Osteoblast (primary cell): ENCODE measurements around the gene HP1BP3. TPM values are rescaled to one million over a fixed set of nuclear protein-coding genes. Genes with fewer than 3 reads are reported as not detected.

Experiments
- DNase-seq: peaks from one replicate; pipeline ENCODE4 v3.0.0; 2011; ENCODE audit warnings: low spot score, mixed read lengths; ENCODE audit not compliant: insufficient read length; ENCODE audit errors: missing footprints
- H2AFZ ChIP-seq: 2 replicates; pipeline ENCODE4 v1.6.0; 2011; ENCODE audit warnings: mild to moderate bottlenecking, low read length
- H3K27ac ChIP-seq: 2 replicates; pipeline ENCODE4 v1.5.1; 2011; ENCODE audit warnings: mild to moderate bottlenecking, low read depth, low read length, moderate library complexity
- H3K27me3 ChIP-seq: 2 replicates; pipeline ENCODE4 v1.6.0; 2012; ENCODE audit warnings: mild to moderate bottlenecking, control low read depth, inconsistent platforms, low read length, moderate library complexity; ENCODE audit not compliant: insufficient read depth
- H3K36me3 ChIP-seq: 2 replicates; pipeline ENCODE4 v1.5.1; 2011; ENCODE audit warnings: mild to moderate bottlenecking, low read length, control low read depth, moderate library complexity; ENCODE audit not compliant: insufficient read depth
- H3K4me1 ChIP-seq: 2 replicates; pipeline ENCODE4 v1.5.1; 2011; ENCODE audit warnings: mild to moderate bottlenecking, low read length, control low read depth, moderate library complexity; ENCODE audit not compliant: insufficient read depth
- H3K4me2 ChIP-seq: 2 replicates; pipeline ENCODE4 v1.6.0; 2011; ENCODE audit warnings: mild to moderate bottlenecking, low read length; ENCODE audit not compliant: insufficient read depth
- H3K4me3 ChIP-seq: fragments of 200-600 bp; sonication (generic); 3 replicates; pipeline ENCODE4 v1.5.1; 2012; ENCODE audit warnings: mild to moderate bottlenecking, low read length, inconsistent platforms; ENCODE audit not compliant: insufficient read depth
- H3K79me2 ChIP-seq: 2 replicates; pipeline ENCODE4 v1.6.0; 2012; ENCODE audit warnings: mild to moderate bottlenecking, low read length, control low read depth, inconsistent platforms; ENCODE audit not compliant: insufficient read depth
- H3K9me3 ChIP-seq: 2 replicates; pipeline ENCODE4 v1.5.1; 2011; ENCODE audit warnings: low read depth, low read length, control low read depth
- H4K20me1 ChIP-seq: 2 replicates; pipeline ENCODE4 v1.6.0; 2012; ENCODE audit warnings: mild to moderate bottlenecking, low read length, control low read depth; ENCODE audit not compliant: insufficient read depth
- total RNA-seq: library from RNA; depleted of rRNA; stranded (reverse); fragments of >200 nt; gene quantifications from 2 replicates; pipeline ENCODE4 v1.2.3, GENCODE V29; 2012
- TF ChIP-seq, protein P1 (sequence below): IDR thresholded peaks from 2 replicates; pipeline ENCODE4 v1.5.1; 2011; ENCODE audit warnings: mild to moderate bottlenecking, low read depth, low read length, moderate library complexity; ENCODE audit errors: extremely low read depth

The HP1BP3 gene
- total RNA-seq, 1 donor = 267 TPM

DNA sequence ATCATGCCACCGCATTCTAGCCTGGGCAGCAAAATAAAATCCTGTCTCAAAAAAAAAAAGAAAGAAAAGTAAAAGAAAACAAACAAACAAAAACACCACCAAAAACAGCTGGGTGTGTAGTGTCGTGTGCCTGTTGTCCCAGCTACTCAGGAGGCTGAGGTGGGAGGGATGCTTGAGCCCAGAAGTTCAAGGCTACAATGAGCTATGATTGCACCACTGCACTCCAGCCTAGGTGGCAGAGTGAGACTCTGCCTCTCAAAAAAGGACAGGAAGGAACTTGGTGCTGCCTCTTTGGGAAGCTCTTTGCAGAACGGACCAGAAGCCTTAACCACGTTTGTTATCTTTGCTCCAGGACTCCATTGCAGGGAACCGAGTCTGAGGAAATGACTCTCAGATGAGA is 80.3 kb downstream of the HP1BP3 start:
- H3K4me2 ChIP-seq = no peak overlapping the region
- no peaks in the 10 kb centered on the region for H3K36me3 ChIP-seq
- H3K27me3 ChIP-seq = no peaks in the 10 kb centered on the region
- no peaks in the 10 kb centered on the region for H3K9me3 ChIP-seq
- no peak overlapping the region for H2AFZ ChIP-seq
- no peak overlapping the region for H3K27ac ChIP-seq
- H3K4me3 ChIP-seq = no peak overlapping the region
- TF ChIP-seq, protein P1, sequence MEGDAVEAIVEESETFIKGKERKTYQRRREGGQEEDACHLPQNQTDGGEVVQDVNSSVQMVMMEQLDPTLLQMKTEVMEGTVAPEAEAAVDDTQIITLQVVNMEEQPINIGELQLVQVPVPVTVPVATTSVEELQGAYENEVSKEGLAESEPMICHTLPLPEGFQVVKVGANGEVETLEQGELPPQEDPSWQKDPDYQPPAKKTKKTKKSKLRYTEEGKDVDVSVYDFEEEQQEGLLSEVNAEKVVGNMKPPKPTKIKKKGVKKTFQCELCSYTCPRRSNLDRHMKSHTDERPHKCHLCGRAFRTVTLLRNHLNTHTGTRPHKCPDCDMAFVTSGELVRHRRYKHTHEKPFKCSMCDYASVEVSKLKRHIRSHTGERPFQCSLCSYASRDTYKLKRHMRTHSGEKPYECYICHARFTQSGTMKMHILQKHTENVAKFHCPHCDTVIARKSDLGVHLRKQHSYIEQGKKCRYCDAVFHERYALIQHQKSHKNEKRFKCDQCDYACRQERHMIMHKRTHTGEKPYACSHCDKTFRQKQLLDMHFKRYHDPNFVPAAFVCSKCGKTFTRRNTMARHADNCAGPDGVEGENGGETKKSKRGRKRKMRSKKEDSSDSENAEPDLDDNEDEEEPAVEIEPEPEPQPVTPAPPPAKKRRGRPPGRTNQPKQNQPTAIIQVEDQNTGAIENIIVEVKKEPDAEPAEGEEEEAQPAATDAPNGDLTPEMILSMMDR = no peak
- no peaks in the 10 kb centered on the region for H3K79me2 ChIP-seq
- no peaks in the 10 kb centered on the region for H3K4me1 ChIP-seq
- no peaks in the 10 kb centered on the region for H4K20me1 ChIP-seq
- no peak for DNase-seq

DNA sequence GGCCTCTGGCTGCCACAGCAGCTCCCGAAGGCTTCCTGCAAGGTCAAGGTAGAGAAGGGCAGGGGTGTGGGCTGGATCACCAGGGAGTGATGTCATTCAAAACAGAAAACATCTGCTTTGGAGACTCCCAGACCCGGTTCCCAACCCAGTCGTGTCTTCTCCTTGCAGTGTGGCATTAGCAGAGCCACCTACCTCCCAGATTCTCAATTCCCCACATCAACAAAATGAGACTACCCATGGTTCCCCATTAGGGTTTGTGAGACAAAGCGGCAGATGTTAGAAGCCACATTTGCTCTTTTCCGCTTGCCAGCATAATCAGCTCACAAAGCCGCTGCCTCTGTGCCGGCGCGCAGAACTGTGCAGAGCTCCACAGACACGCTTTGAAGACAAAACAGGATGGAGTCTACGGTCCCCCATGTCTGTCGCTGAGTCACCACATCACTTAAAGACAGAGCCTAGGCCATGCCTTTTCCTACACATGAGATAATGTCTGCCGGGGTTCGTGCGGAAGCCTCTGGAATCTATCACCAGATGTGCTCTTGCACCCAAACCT is 81.8 kb downstream of the HP1BP3 start:
- no peaks in the 10 kb centered on the region for H3K27me3 ChIP-seq
- no peaks in the 10 kb centered on the region for H3K36me3 ChIP-seq
- no peak overlapping the region for H2AFZ ChIP-seq
- TF ChIP-seq, protein P1 = no peak
- H4K20me1 ChIP-seq = no peaks in the 10 kb centered on the region
- H3K27ac ChIP-seq = no peak overlapping the region
- no peak for DNase-seq
- no peak overlapping the region for H3K4me3 ChIP-seq
- H3K4me2 ChIP-seq = no peak overlapping the region
- no peaks in the 10 kb centered on the region for H3K79me2 ChIP-seq
- H3K9me3 ChIP-seq = no peaks in the 10 kb centered on the region
- no peaks in the 10 kb centered on the region for H3K4me1 ChIP-seq

DNA sequence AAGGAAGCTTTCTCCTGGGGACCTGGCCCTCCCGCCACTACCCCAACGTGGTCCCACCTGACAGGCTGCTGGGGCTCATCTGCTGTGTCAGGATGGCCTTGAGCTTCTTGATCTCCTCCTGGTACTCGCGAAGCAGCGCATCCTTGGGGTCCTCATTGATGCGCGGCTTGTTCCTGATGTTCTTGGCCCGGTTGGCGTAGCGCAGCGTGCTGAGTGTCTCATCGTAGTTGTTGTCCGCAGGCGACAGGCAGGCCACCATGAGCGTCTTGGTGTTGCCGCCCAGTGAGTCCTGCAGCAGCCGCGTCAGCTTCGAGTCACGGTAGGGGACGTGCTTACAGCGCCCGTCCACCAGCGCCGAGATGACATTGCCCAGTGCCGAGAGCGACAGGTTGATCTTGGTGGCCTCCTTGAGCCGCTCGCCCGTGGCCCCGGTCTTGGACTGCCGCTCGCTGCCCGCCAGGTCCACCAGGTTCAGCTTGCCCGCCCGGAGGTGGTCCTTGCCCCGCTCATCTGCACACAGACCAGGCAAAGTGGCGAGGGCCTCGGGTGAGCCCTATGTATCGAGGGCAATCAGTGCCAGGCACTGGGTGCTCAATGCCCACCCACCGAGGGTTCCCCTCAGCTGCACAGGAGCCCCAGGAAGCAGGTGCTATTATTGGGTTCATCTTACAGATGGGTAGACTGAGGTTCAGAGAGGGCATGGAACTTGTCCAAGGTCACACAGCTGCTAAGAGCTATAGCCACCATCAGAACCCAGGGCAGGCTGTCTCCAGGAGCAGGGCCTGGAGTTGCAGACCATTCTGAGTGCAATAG is 82.5 kb downstream of the HP1BP3 start:
- Histone ChIP-seq H3K27me3 (no peaks in the 10 kb centered on the region), H3K9me3 (no peaks in the 10 kb centered on the region), H3K36me3 (no peaks in the 10 kb centered on the region), H3K79me2 (no peaks in the 10 kb centered on the region), H3K4me1 (no peaks in the 10 kb centered on the region), H2AFZ (no peak overlapping the region), H3K4me2 (no peak overlapping the region), H3K27ac (no peak overlapping the region), H3K4me3 (no peak overlapping the region), H4K20me1 (no peaks in the 10 kb centered on the region)
- TF ChIP-seq, protein P1 = no peak
- peak; percentile 30 for DNase-seq

DNA sequence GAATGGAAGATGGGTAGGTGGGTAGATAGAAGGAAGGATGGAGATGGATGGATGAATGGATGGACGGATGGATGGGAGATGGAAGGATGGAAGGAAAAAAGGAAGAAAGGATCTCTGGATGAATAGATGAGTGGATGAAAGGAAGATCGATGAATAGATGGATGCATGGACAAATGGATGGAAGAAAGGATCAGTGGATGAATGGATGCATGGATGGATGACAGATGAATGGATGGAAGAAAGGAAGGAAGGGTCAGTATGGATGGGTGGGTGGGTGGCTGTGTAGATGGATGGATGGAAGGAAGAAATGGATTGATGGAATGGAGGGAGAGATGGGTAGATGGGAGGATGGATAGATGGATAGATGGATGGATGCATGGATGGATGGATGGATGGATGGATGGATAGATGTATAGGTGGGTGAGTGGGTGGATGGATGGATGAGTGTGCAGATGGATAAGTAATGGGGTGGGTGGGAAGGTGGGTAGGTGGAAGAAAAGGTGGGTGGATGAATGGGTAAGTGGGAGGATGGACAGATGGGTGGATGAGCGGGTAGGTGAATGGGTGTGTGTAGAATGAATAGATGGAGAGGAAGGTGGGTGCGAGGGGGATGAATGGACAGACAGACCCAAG is 83.9 kb downstream of the HP1BP3 start:
- TF ChIP-seq, protein P1 = no peak
- peak; percentile 23 for DNase-seq

More for the DNA sequence above, 83.9 kb downstream of the HP1BP3 start:
- no peak overlapping the region for H2AFZ ChIP-seq
- no peaks in the 10 kb centered on the region for H3K36me3 ChIP-seq
- no peak overlapping the region for H3K4me3 ChIP-seq
- H4K20me1 ChIP-seq = no peaks in the 10 kb centered on the region
- peaks cover 7% of the 10 kb centered on the region for H3K4me1 ChIP-seq
- H3K27ac ChIP-seq = no peak overlapping the region
- H3K79me2 ChIP-seq = no peaks in the 10 kb centered on the region
- H3K27me3 ChIP-seq = no peaks in the 10 kb centered on the region
- no peak overlapping the region for H3K4me2 ChIP-seq
- H3K9me3 ChIP-seq = no peaks in the 10 kb centered on the region
